Testis (tissue), 2 donors: Measurements from ENCODE around the gene ALK.

Source experiments
- CTCF ChIP-seq, 3 experiments: fragments of 450-650 bp in 2 of 3; fragments of 200-600 bp in 1 of 3; sonication (generic) in 1 of 3; IDR thresholded peaks; one replicate each; pipeline ENCODE4 v1.5.1; 2016 to 2019; ENCODE audit warnings: antibody characterized with exemption in 3 of 3, mild to moderate bottlenecking in 2 of 3, moderate library complexity in 1 of 3
- POLR2A ChIP-seq: fragments of 450-650 bp; IDR thresholded peaks from one replicate; pipeline ENCODE4 v1.6.1; 2017; ENCODE audit warnings: antibody characterized with exemption, mild to moderate bottlenecking, moderate library complexity

DNA sequence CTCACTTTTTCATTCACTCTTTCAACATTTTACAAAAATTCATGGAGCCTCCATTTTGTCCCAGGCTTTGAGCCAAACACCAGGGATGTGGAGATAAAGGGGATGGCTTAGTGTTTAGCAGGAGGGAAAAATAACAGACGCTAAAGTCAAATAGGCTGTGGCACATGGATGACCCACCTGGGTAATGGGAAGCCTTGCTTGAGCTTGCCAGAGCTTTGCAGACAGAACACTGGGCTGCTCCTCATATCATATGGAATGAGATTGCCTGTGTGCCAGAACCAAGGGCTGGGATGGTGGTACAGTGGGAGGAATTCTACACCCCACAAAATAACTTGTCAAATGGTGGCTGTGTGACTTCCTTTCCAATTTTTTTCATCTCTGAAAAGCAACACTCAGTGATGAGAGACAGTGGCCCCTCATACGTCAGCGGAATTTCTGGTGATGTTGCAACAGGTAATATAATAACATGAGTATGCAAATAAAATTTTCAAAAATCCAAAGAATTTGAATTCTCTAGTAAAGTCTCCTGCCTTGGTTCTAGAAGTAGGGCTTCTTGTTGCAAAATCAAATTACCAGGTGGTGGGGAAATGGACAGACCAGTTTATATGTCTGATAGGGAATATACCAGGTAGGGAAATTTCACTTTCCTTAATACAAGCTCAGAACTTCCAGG lies 553.3 kb downstream of the ALK start:
- TF ChIP-seq CTCF (IDR thresholded peaks at IDR 0.05) (no peak), POLR2A (no peak)
